B cell (primary cell): Measurements from ENCODE around the gene PEX19. TPM values are rescaled to one million over a fixed set of nuclear protein-coding genes. Genes with fewer than 3 reads are reported as not detected.

Experiments used
- ATAC-seq: fragments of 200-7000 bp; cut with Tn5 transposase; one replicate; pipeline ENCODE4 v1.10.0; 2021; ENCODE audit warnings: low read depth, mild to moderate bottlenecking, moderate number of reproducible peaks, moderate library complexity
- CTCF ChIA-PET: fragments of 350-600 bp; sonication (Branson Sonifier 250); formaldehyde crosslinking; loops from one replicate; lab custom pipeline; 2021; ENCODE audit warnings: antibody characterized with exemption, inconsistent platforms; lab: Charles Lee
- POLR2A ChIA-PET: fragments of 350-600 bp; sonication (Branson Sonifier 250); formaldehyde crosslinking; loops from one replicate; lab custom pipeline; 2021; ENCODE audit warnings: antibody characterized with exemption; lab: Charles Lee
- DNase-seq: peaks from one replicate; pipeline ENCODE4 v3.0.0; 2013
- H2AFZ ChIP-seq: 2 replicates; pipeline ENCODE4 v1.6.1; 2012; ENCODE audit warnings: mild to moderate bottlenecking, low read depth, low read length; ENCODE audit not compliant: insufficient read depth, poor library complexity, severe bottlenecking
- H3K27ac ChIP-seq, 2 donors: 1 replicate in 1 of 2; 2 replicates in 1 of 2; pipeline ENCODE4 v1.5.1; 2012 to 2013; ENCODE audit warnings: low read length in 2 of 2, mild to moderate bottlenecking in 2 of 2, moderate library complexity in 1 of 2
- H3K27me3 ChIP-seq, 4 experiments: fragments of 200-600 bp in 1 of 4; sonication (generic) in 1 of 4; replicated peaks in 1 of 4; 1 replicate in 2 of 4; 2 replicates in 2 of 4; pipeline versions ENCODE4 v1.6.1 to v1.7.0; 2013 to 2016; ENCODE audit warnings: low read length in 3 of 4, mild to moderate bottlenecking in 2 of 4, mixed read lengths in 1 of 4, moderate library complexity in 1 of 4; ENCODE audit not compliant: insufficient read depth in 4 of 4, control insufficient read depth in 3 of 4; ENCODE audit errors: control extremely low read depth in 1 of 4
- H3K36me3 ChIP-seq, 2 experiments: replicated peaks in 1 of 2; 1 replicate in 1 of 2; 2 replicates in 1 of 2; pipeline versions ENCODE4 v1.6.1 to v1.7.1; 2013; ENCODE audit warnings: low read length in 1 of 2; ENCODE audit not compliant: insufficient read depth in 2 of 2, control insufficient read depth in 1 of 2; ENCODE audit errors: control extremely low read depth in 1 of 2, extremely low read depth in 1 of 2
- H3K4me1 ChIP-seq, 2 donors: fragments of 200-600 bp in 1 of 2; sonication (generic) in 1 of 2; 1 replicate in 1 of 2; 2 replicates in 1 of 2; pipeline versions ENCODE4 v1.5.1 to v1.6.1; 2013 to 2017; ENCODE audit warnings: low read length in 2 of 2; ENCODE audit not compliant: control insufficient read depth in 2 of 2, insufficient read depth in 2 of 2
- H3K4me2 ChIP-seq: replicated peaks from 2 replicates; pipeline ENCODE3; 2012; ENCODE audit warnings: mild to moderate bottlenecking, low read depth, low read length; ENCODE audit not compliant: poor library complexity, severe bottlenecking
- H3K4me3 ChIP-seq, 5 experiments: fragments of 200-600 bp in 1 of 5; sonication (generic) in 1 of 5; 1 replicate in 3 of 5; 2 replicates in 2 of 5; pipeline versions ENCODE4 v1.5.1 to v1.7.0; 2011 to 2016; ENCODE audit warnings: low read length in 4 of 5, mild to moderate bottlenecking in 4 of 5, low read depth in 2 of 5, control low read depth in 1 of 5, moderate library complexity in 1 of 5; ENCODE audit not compliant: insufficient read depth in 1 of 5; ENCODE audit errors: control extremely low read depth in 1 of 5, extremely low read depth in 1 of 5
- H3K79me2 ChIP-seq: fragments of 200-600 bp; sonication (generic); one replicate; pipeline ENCODE4 v1.6.0; 2016; ENCODE audit warnings: low read length; ENCODE audit not compliant: control insufficient read depth, insufficient read depth
- H3K9ac ChIP-seq: fragments of 200-600 bp; sonication (generic); 2 replicates; pipeline ENCODE4 v1.6.1; 2017; ENCODE audit warnings: mild to moderate bottlenecking, low read length, moderate library complexity
- H3K9me3 ChIP-seq, 3 donors: one replicate each; pipeline versions ENCODE4 v1.6.1 to v1.7.1; 2013; ENCODE audit warnings: low read length in 2 of 3; ENCODE audit not compliant: control insufficient read depth in 2 of 3, insufficient read depth in 1 of 3; ENCODE audit errors: control extremely low read depth in 1 of 3
- H4K20me1 ChIP-seq: 2 replicates; pipeline ENCODE4 v1.6.0; 2012; ENCODE audit warnings: mild to moderate bottlenecking, low read length; ENCODE audit not compliant: insufficient read depth, control insufficient read depth, poor library complexity, severe bottlenecking
- H3K27ac Mint-ChIP-seq: one replicate; pipeline ENCODE4 v1.8.0; 2021; ENCODE audit warnings: mixed read lengths
- H3K27me3 Mint-ChIP-seq: one replicate; pipeline ENCODE4 v1.8.0; 2021; ENCODE audit warnings: mixed read lengths
- H3K4me1 Mint-ChIP-seq: one replicate; pipeline ENCODE4 v1.8.0; 2021; ENCODE audit warnings: mixed read lengths
- H3K4me3 Mint-ChIP-seq: one replicate; pipeline ENCODE4 v1.8.0; 2021; ENCODE audit warnings: mixed read lengths
- H3K9me3 Mint-ChIP-seq: one replicate; pipeline ENCODE4 v1.8.0; 2022; ENCODE audit warnings: mixed read lengths; ENCODE audit not compliant: insufficient read depth
- EZH2 ChIP-seq: IDR thresholded peaks from 2 replicates; pipeline ENCODE4 v1.6.1; 2012; ENCODE audit warnings: borderline replicate concordance, low read depth, mild to moderate bottlenecking, moderate library complexity, low read length; ENCODE audit not compliant: insufficient read depth, poor library complexity, severe bottlenecking
- WGBS: methylation state at CpG from one replicate; pipeline ENCODE4 v1.1.5; 2013; ENCODE audit warnings: missing lambda C conversion rate; ENCODE audit not compliant: insufficient coverage; 5-methylcytosine and 5-hydroxymethylcytosine counted together
- intact Hi-C: fragments of 100-400 bp; cut with micrococcal nuclease; formaldehyde crosslinking; loops from one replicate; pipeline ENCODE4 v1.10.0; 2022
- polyA plus RNA-seq: library from polyadenylated mRNA; depleted of rRNA; stranded (reverse); fragments of >200 nt; gene quantifications from 2 replicates; pipeline ENCODE4 v1.2.3, GENCODE V29; 2012
- total RNA-seq, 2 donors: library from RNA; stranded (reverse); fragments of 120-200 nt in 1 of 2; gene quantifications; 1 replicate in 1 of 2; 2 replicates in 1 of 2; pipeline versions ENCODE4 v1.2.3 to v1.2.4, GENCODE V29; 2013 to 2022
- TF ChIP-seq, protein P1 (sequence below): fragments of 200-600 bp; IDR thresholded peaks from one replicate; pipeline ENCODE4 v1.8.0; 2022; ENCODE audit warnings: antibody characterized with exemption, mild to moderate bottlenecking

Gene PEX19
- total and polyA plus RNA-seq, 2 donors (not counting 1 experiment from before 2014, with no cell fraction given), result 20.3 to 56.0 TPM

DNA sequence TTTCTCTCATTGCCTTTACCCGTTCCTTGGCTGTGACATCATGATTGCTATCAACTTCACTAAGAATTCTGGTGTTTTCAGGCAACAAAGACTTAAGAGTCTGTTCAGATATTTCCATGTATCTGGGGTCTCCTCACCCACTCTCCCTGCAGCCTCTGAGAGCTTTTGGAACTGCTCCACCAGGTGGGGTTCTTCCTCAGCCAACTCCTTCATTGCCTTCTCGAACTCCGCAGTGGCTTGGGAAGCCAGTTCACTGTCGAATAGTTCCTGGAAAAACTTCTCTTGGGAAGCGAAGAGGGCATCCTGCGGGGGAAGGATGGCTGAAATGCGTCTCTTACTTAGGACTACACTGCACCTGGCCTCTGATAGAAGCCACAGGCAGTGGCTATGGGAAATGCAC, 2.1 kb downstream of the PEX19 start:
- Histone ChIP-seq H3K36me3 (peaks cover 2 to 47% of the 10 kb centered on the region in 2 experiments), H3K79me2 (peaks cover 30% of the 10 kb centered on the region), H4K20me1 (no peaks in the 10 kb centered on the region), H3K4me2 (no peak overlapping the region), H3K9me3 (no peaks in the 10 kb centered on the region), H3K9ac (no peak overlapping the region), H2AFZ (no peak overlapping the region), H3K27me3 (no peaks in the 10 kb centered on the region), H3K4me1 (peaks cover 9 to 21% of the 10 kb centered on the region in 2 donors), H3K27ac (no peak overlapping the region), H3K4me3 (no peak overlapping the region)
- Mint-ChIP-seq H3K4me1 (peaks cover 21% of the 10 kb centered on the region), H3K27ac (no peak overlapping the region), H3K27me3 (no peaks in the 10 kb centered on the region), H3K9me3 (no peaks in the 10 kb centered on the region), H3K4me3 (no peak overlapping the region)
- no peak for TF ChIP-seq EZH2
- TF ChIP-seq, protein P1, sequence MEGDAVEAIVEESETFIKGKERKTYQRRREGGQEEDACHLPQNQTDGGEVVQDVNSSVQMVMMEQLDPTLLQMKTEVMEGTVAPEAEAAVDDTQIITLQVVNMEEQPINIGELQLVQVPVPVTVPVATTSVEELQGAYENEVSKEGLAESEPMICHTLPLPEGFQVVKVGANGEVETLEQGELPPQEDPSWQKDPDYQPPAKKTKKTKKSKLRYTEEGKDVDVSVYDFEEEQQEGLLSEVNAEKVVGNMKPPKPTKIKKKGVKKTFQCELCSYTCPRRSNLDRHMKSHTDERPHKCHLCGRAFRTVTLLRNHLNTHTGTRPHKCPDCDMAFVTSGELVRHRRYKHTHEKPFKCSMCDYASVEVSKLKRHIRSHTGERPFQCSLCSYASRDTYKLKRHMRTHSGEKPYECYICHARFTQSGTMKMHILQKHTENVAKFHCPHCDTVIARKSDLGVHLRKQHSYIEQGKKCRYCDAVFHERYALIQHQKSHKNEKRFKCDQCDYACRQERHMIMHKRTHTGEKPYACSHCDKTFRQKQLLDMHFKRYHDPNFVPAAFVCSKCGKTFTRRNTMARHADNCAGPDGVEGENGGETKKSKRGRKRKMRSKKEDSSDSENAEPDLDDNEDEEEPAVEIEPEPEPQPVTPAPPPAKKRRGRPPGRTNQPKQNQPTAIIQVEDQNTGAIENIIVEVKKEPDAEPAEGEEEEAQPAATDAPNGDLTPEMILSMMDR, result no peak
- ATAC-seq, result no peak
- ChIA-PET POLR2A (no interaction called here), CTCF (interaction anchor here (1.3 to 5.3 kb wide), 2 partner anchors 9 to 94 kb away, joined by 3 to 32 read pairs; no protein-coding TSS in a partner anchor)
- WGBS, result 99% methylated on average over 7 of the region's 7 CpGs
- intact Hi-C loops, result no loop called here
- no peak for DNase-seq

DNA sequence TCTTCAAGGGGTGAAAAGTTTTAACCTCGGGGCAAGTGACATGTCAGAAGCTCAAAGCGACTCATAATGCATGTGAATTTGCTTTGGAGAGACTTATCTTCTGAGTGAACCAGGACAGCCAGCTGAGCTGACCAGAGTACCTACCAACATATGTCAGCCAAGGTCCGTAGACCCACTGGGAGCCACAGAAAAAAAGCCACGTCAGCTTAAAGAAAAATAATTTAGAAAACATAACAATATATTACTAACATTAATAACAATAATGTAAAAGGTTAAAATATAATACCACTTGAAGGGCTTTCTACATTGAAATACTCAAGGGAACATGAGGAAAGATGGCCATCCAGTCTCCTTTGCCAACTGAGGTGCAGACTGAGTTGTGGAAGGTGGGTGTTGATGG, 6.9 kb downstream of the PEX19 start:
- Histone ChIP-seq H3K4me3 (no peak overlapping the region), H2AFZ (no peak overlapping the region), H3K9ac (no peak overlapping the region), H3K9me3 (no peaks in the 10 kb centered on the region), H3K4me2 (no peak overlapping the region), H3K79me2 (peaks cover 2% of the 10 kb centered on the region), H3K27me3 (no peaks in the 10 kb centered on the region), H3K36me3 (peaks cover 2 to 57% of the 10 kb centered on the region in 2 experiments), H4K20me1 (no peaks in the 10 kb centered on the region), H3K27ac (no peak overlapping the region), H3K4me1 (no peaks in the 10 kb centered on the region)
- CTCF ChIA-PET, result interaction anchor here (5.3 kb wide), 1 partner anchor 14 kb away, joined by 32 read pairs; no protein-coding TSS in a partner anchor
- WGBS, result 100% methylated on average over 1 of the region's 4 CpGs
- DNase-seq, result no peak
- Mint-ChIP-seq H3K27ac (no peak overlapping the region), H3K27me3 (no peaks in the 10 kb centered on the region), H3K4me3 (no peak overlapping the region), H3K4me1 (peaks cover 2% of the 10 kb centered on the region), H3K9me3 (no peaks in the 10 kb centered on the region)
- TF ChIP-seq EZH2, result no peak
- TF ChIP-seq, protein P1, result no peak
- POLR2A ChIA-PET, result no interaction called here
- no peak for ATAC-seq
- intact Hi-C loops, result no loop called here
